Sigmoid colon (tissue), 7 donors: ENCODE measurements around the gene SAMM50. TPM values are rescaled to one million over a fixed set of nuclear protein-coding genes. Genes with fewer than 3 reads are reported as not detected.

ENCODE experiments used
- DNase-seq: peaks from one replicate; pipeline ENCODE4 v3.0.0-alpha.2; 2019
- H3K27ac ChIP-seq, 4 donors: fragments of 200-600 bp; sonication (generic); one replicate each; pipeline ENCODE4 v1.5.1; 2016 to 2019; ENCODE audit warnings: mild to moderate bottlenecking in 1 of 4
- H3K27me3 ChIP-seq, 3 donors: fragments of 200-600 bp; sonication (generic); one replicate each; pipeline ENCODE4 v1.5.1; 2019; ENCODE audit warnings: mild to moderate bottlenecking in 1 of 3
- H3K36me3 ChIP-seq, 4 donors: fragments of 200-600 bp; sonication (generic); one replicate each; pipeline ENCODE4 v1.5.1; 2016 to 2019
- H3K4me1 ChIP-seq, 4 donors: fragments of 200-600 bp; sonication (generic); one replicate each; pipeline ENCODE4 v1.5.1; 2017 to 2019
- H3K4me3 ChIP-seq, 4 donors: fragments of 200-600 bp; sonication (generic); one replicate each; pipeline ENCODE4 v1.5.1; 2017 to 2019; ENCODE audit warnings: mild to moderate bottlenecking in 2 of 4, moderate library complexity in 1 of 4
- H3K9me3 ChIP-seq, 4 donors: fragments of 200-600 bp in 3 of 4; sonication (generic) in 3 of 4; one replicate each; pipeline versions ENCODE4 v1.5.1 to v1.6.1; 2013 to 2019
- CTCF ChIP-seq, 4 experiments: fragments of 450-650 bp in 3 of 4; fragments of 200-600 bp in 1 of 4; IDR thresholded peaks; one replicate each; pipeline ENCODE4 v1.5.1; 2016 to 2019; ENCODE audit warnings: antibody characterized with exemption in 4 of 4, mild to moderate bottlenecking in 3 of 4, moderate library complexity in 2 of 4
- EP300 ChIP-seq, 4 donors: sonication (generic); formaldehyde crosslinking; IDR thresholded peaks; one replicate each; pipeline ENCODE4 v1.6.1; 2017; ENCODE audit warnings: antibody characterized with exemption in 4 of 4
- POLR2A ChIP-seq, 2 donors: fragments of 450-650 bp; IDR thresholded peaks; one replicate each; pipeline ENCODE4 v1.6.1; 2016; ENCODE audit warnings: antibody characterized with exemption in 2 of 2, mild to moderate bottlenecking in 2 of 2, moderate library complexity in 2 of 2
- POLR2AphosphoS5 ChIP-seq, 4 donors: sonication (generic); formaldehyde crosslinking; IDR thresholded peaks; one replicate each; pipeline ENCODE4 v1.6.1; 2017; ENCODE audit warnings: antibody characterized with exemption in 4 of 4
- WGBS, 2 donors: extraction: QIAGEN DNeasy Blood & Tissue Kit; methylation state at CpG; one replicate each; pipeline ENCODE4 v1.1.7; 2013; 5-methylcytosine and 5-hydroxymethylcytosine counted together
- intact Hi-C: fragments of 100-400 bp; cut with DNase I; formaldehyde crosslinking; loops from one replicate; pipeline ENCODE4 v1.15.1; 2023
- polyA plus RNA-seq, 3 donors: library from polyadenylated mRNA; stranded (reverse); fragments of 200-250 nt; gene quantifications; one replicate each; pipeline ENCODE4 v1.2.3, GENCODE V29; 2013
- total RNA-seq, 4 donors: library from RNA; depleted of rRNA; stranded (reverse); fragments of >200 nt; gene quantifications; one replicate each; pipeline ENCODE4 v1.1.0, GENCODE V29; 2016
- donor health status: healthy with polysubstance abuse.
- donor health status: Bipolar disorder and iron deficiency.
- donor health status: healthy.

Gene SAMM50
- total and polyA plus RNA-seq, 7 donors, result 21.3 to 46.5 (median 33.0) TPM

GRCh38 chr22:43926349-43926710, 28.9 kb upstream of the SAMM50 start:
- no peak overlapping the region for H3K4me3 ChIP-seq
- intact Hi-C loops, result no loop called here
- no peak overlapping the region for H3K27ac ChIP-seq
- H3K36me3 ChIP-seq, result no peaks in the 10 kb centered on the region
- no peaks in the 10 kb centered on the region for H3K9me3 ChIP-seq
- H3K27me3 ChIP-seq, result peaks cover 0 to 31% (median 23%) of the 10 kb centered on the region in 3 donors
- WGBS, 2 donors, result 84 to 93% methylated on average over 1 of the region's 1 CpG
- DNase-seq, result no peak
- peaks cover 0 to 17% (median 13%) of the 10 kb centered on the region in 4 donors for H3K4me1 ChIP-seq
- no peak for TF ChIP-seq POLR2AphosphoS5 (IDR thresholded peaks at IDR 0.05)
- no peak for TF ChIP-seq POLR2A (IDR thresholded peaks at IDR 0.05)
- TF ChIP-seq CTCF (IDR thresholded peaks at IDR 0.05), result no peak
- no peak for TF ChIP-seq EP300 (IDR thresholded peaks at IDR 0.05)

DNA sequence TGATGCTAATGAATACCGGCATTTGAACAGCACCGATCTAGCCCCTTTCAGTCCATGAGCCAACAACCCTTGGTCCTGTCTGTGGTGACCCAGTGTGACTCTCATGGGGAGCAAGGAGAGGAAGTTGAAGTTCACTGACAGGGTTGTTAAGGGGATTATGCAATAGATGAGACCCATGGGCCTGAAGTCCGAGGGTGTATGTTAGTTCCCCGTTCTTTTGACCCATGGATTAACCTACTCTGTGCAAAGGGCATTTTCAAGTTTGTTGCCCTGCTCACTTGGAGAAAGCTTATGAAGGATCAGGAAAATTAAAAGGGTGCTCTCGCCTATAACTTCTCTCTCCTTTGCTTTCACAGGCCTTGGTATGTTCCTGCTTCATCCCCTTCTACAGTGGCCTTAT, 26.8 kb upstream of the SAMM50 start:
- Histone ChIP-seq H3K27me3 (peaks cover 0 to 31% (median 23%) of the 10 kb centered on the region in 3 donors), H3K36me3 (no peaks in the 10 kb centered on the region), H3K4me3 (no peak overlapping the region), H3K4me1 (peaks cover 0 to 10% (median 8%) of the 10 kb centered on the region in 4 donors), H3K9me3 (no peaks in the 10 kb centered on the region), H3K27ac (no peak overlapping the region)
- intact Hi-C loops, result no loop called here
- TF ChIP-seq POLR2A (IDR thresholded peaks at IDR 0.05) (no peak), CTCF (IDR thresholded peaks at IDR 0.05) (no peak), POLR2AphosphoS5 (IDR thresholded peaks at IDR 0.05) (no peak)
- no peak for DNase-seq
- 63 to 69% methylated on average over 5 of the region's 5 CpGs for WGBS, 2 donors

DNA sequence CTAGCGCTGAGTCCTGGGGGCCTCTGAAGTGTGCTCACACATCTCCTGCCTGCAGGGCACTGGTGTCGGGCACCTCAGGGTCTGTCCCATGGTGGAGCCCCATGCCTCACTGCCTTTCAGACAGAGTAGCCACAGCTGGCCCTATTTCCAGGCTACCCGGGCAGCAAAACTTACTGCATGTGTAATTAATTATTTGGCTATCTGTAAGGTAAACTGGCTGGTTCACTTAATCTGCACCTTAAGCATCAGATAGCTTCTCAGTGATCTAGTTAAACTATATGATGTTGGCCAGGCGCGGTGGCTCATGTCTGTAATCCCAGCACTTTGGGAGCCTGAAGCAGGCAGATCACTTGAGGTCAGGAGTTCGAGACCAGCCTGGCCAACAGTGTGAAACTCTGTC, 26.3 kb upstream of the SAMM50 start:
- intact Hi-C loops, result no loop called here
- WGBS, 2 donors, result 85 to 90% methylated on average over 6 of the region's 6 CpGs

DNA sequence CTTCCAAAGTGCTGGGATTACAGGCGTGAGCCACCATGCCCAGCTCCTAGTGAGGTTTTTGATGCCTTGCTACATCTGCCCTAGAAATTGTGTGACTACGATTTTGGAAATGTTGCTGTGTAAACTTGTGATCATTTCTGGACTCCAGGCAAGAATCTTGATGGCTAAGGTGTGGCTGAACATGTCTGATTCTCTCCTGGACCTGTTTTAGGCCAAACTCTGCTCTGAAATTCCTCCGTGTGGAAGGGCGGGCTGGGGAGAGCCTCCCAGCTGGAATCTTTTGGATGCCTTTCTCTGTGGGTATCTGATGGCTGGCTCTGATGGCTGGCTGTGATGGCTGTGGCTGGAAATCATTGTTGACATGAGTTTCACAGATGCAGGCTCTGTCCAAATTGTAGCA, 23.5 kb upstream of the SAMM50 start:
- DNase-seq, result no peak
- Histone ChIP-seq H3K27me3 (peaks cover 0 to 8% (median 0%) of the 10 kb centered on the region in 3 donors), H3K36me3 (no peaks in the 10 kb centered on the region), H3K4me1 (no peaks in the 10 kb centered on the region), H3K9me3 (no peaks in the 10 kb centered on the region), H3K4me3 (no peak overlapping the region), H3K27ac (no peak overlapping the region)
- intact Hi-C loops, result no loop called here
- TF ChIP-seq POLR2A (IDR thresholded peaks at IDR 0.05), result no peak
- no peak for TF ChIP-seq CTCF (IDR thresholded peaks at IDR 0.05)
- WGBS, 2 donors, result 76 to 86% methylated on average over 4 of the region's 4 CpGs

More for the DNA sequence above, 26.3 kb upstream of the SAMM50 start:
- no peaks in the 10 kb centered on the region for H3K9me3 ChIP-seq
- peaks cover 0 to 6% (median 4%) of the 10 kb centered on the region in 4 donors for H3K4me1 ChIP-seq
- H3K36me3 ChIP-seq, result no peaks in the 10 kb centered on the region
- no peak for TF ChIP-seq POLR2AphosphoS5 (IDR thresholded peaks at IDR 0.05)
- TF ChIP-seq CTCF (IDR thresholded peaks at IDR 0.05), result no peak
- no peak for TF ChIP-seq POLR2A (IDR thresholded peaks at IDR 0.05)
- TF ChIP-seq EP300 (IDR thresholded peaks at IDR 0.05), result no peak
- peaks cover 0 to 27% (median 21%) of the 10 kb centered on the region in 3 donors for H3K27me3 ChIP-seq
- H3K4me3 ChIP-seq, result no peak overlapping the region
- H3K27ac ChIP-seq, result no peak overlapping the region
- DNase-seq, result no peak

DNA sequence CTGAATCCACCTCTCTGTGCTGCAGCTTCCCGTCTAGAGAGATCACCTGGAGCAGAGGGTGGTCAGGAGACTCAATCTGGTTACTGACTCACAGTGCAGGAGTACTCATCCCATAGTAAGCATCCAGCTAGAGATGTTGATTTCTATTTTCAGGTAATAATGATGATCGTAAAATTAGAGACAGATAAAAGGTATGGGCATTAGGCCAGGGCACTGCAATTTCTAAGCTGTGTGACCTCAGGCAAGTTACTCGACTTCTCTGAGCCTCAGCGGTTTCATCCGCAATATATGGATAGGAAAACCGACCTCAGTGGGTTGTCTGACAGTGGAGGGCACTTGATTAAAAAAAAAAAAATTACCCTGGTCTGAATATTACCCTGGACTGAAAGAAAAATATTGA, 13.8 kb upstream of the SAMM50 start:
- Histone ChIP-seq H3K9me3 (peaks cover 0 to 2% (median 0%) of the 10 kb centered on the region in 4 donors), H3K27ac (no peak overlapping the region), H3K36me3 (no peaks in the 10 kb centered on the region), H3K4me3 (no peak overlapping the region), H3K4me1 (no peaks in the 10 kb centered on the region), H3K27me3 (peaks cover 0 to 4% (median 0%) of the 10 kb centered on the region in 3 donors)
- WGBS, 2 donors, result 75 to 86% methylated on average over 6 of the region's 6 CpGs
- no peak for DNase-seq
- intact Hi-C loops, result no loop called here
- TF ChIP-seq POLR2AphosphoS5 (IDR thresholded peaks at IDR 0.05), result no peak
- no peak for TF ChIP-seq EP300 (IDR thresholded peaks at IDR 0.05)
- TF ChIP-seq CTCF (IDR thresholded peaks at IDR 0.05), result no peak
- no peak for TF ChIP-seq POLR2A (IDR thresholded peaks at IDR 0.05)
